NCI-H1694 (cell line): ENCODE measurements around the gene CTSF.

Source experiments
- DNase-seq: peaks from one replicate; lab custom pipeline; 2025; lab: John Stamatoyannopoulos, UW

Gene CTSF

DNA sequence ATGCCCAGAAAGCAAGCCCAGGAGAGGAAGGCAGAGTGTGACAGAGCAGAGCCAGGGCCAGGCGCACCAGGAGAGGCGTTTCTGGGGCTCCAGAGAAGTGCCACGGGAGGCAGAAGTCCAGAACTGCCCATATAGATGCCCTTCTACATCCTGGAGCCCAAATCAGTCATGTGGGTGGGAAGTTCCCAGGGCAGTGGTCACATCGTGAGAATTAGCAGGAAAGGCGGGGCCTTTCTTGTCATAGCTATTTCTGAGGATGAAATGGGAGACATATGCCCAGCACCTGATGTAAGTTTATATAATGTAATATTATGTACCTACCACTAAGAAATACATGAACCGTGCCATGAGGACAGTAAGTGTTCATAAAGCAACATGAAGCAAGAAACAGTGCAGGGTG, 35.6 kb downstream of the CTSF start:
- no peak for DNase-seq

DNA sequence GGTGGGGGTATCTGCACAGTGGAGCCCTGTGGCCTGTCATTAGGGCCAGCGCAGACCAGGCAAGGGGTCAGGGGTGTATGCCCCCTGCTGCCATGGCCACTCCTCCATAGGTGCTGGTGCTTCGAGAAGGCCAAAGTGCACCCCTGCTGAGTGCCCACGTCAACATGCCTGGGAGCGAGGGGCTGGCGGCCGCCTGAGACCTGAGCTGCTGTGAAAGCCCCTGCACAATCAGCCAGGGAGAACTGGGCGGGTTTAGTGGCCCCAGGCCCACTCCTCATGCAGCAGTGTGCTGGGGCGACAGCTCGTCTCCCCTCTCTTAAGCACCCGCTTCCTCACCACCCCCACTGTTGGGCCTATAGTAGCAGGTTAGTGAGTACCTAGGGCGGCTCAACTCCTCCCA, 36.6 kb downstream of the CTSF start:
- no peak for DNase-seq

DNA sequence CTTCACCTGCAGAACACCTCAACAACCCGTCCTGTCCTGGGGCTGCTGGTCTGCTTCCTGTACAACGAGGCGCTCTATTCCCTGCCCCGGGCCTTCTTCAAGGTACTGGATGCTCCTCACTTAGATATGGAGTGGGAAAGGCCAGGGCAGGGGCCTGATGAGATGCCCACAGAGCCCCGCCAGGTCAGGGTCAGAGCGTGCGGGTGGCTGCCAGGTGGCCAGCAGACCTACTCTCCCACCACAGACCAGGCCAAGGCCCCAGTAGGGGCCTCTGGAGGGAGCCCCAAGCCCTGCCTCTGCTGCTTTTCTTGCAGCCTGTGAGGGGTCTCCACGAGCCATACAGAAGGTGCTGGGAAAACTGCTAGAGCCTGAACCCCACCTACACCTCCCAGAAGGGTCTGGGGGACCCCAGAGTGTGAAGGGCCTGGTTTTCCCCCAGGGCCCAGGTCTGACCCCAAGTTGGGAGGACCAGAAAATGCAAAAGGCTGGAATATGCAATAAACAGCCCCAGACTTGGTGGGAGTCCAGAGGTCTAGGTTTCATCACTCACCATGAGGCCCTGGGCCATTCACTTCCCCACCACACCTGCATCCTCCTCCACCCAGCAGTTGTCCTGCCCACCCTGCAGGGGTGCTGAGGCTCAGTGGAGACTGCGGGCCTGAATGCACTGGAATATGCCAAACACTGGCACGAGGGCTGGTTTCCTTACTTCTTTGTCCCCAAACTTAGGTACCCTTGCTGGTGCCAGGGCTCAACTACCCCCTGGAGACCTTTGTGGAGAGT, 37.3 kb downstream of the CTSF start:
- no peak for DNase-seq

DNA sequence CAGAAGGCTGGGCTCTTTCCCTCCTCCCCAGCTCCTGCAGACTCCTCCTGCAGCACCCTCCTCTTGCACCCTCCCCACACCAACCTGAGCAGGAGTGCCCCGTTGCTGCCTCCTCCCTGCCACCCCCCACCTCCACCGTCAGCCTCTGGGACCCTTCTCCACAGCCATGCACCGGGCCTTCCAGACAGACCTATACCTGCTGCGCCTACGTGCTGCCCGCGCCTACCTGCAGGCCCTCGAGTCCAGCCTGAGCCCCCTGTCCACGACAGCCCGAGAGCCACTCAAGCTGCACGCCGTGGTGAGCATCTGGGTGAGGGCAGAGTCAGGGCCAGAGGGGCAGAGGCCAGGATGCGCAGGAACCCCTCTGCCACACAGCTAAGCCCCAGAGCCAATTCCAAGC, 38.8 kb downstream of the CTSF start:
- DNase-seq, result no peak

DNA sequence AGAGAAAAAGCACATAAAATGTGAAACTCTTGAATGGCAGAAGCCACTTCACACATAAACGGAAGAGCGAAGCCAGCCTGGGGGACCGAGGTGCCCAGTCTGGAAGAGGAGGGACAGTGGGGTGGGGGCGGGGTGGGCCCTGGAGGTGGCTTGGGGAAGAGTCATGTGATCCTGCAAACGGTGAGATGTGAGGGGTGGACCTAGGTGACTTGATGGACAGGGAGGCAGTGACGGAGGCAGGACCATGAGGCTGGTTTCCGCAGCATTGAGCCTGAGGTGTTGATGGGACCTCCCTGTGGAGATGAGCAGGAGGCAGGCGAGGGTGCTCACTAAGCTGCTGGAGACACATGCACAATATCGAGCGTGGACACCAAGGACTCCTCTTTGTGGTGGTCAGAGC, 39.3 kb downstream of the CTSF start:
- DNase-seq, result no peak

DNA sequence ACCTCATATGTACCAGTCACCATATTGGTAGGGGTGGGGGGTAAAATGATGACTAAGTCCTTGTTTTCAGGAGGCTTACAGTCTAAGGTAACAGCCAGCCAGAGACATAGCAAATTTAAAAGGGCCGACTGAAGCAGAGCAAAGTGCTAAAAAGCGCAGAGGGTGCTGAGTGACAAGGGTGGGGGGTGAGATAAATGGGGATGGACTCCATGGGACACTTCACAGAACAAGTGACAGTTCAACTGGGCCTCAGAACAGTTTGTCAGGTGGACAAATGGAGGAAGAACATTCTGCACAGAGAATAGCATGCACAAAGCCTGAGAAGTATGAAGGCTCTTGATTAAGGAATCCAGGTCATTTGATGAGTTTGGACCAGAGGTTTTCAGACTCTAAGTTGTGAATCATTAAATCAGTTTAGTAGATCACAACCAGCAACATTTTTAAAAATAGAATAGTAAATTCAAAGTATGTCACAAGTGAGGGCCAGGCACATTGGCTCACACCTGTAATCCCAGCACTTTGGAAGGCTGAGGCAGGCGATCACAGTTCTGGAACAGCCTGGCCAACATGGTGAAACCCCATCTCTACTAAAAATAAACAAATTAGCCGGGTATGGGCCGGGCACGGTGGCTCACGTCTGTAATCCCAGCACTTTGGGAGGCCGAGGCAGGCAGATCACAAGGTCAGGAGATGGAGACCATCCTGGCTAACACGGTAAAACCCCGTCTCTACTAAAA, 43.9 kb downstream of the CTSF start:
- no peak for DNase-seq

DNA sequence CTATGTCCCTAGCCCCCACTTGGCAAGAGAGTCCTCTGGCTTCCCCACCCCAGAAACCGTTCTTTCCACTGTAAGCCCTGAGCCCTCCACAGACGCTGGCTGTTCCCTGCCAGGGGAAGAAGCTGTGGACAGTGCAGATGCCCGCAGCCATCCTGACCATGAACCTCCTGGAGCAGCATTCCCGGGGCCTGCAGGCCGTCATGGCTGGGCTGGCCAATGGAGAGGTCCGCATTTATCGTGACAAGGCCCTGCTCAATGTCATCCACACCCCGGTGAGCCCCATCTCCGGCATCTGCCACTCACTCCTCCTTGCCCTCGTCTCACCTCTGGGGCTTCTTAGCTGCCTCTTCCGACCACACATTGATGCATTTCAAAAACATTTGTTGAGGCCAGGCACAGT, 44.8 kb downstream of the CTSF start:
- no peak for DNase-seq
